ENCODE measurements around the gene CADPS. TPM values are rescaled to one million over a fixed set of nuclear protein-coding genes. Genes with fewer than 3 reads are reported as not detected.

The CADPS gene
- polyA plus RNA-seq, 3 donors: not detected

DNA sequence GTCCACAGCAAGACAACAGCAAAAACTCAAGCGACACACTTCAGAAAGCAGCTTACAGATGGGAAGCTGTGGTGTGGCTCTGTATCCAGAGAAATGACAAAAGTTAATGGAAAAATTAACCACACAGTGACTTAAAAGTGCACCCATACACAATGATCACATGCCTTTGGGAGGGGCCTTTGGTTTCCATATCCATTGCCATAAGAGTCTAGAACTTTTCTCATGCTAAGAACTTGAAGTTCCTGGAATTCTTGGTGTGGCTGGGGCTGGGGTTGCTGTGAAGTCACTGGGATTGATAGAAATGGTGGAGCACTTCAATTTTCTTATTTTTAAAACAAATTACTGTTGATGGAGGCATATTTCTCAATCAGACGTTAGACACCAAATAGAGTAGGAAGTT is 393.3 kb downstream of the CADPS start:
- Histone ChIP-seq H3K9me3 (replicated peaks in 1 of 2; ENCODE audit: control insufficient read depth in 1 of 2, insufficient read depth in 1 of 2, low read length in 2 of 2) (no peaks in the 10 kb centered on the region), H3K36me3 (replicated peaks in 1 of 2; ENCODE audit: control insufficient read depth in 1 of 2, insufficient read depth in 2 of 2, low read length in 2 of 2) (no peaks in the 10 kb centered on the region), H3K27ac (ENCODE audit: low read depth in 1 of 2, low read length in 2 of 2) (no peak overlapping the region), H3K9ac (ENCODE audit: insufficient read depth, low read length, poor library complexity, severe bottlenecking) (no peak overlapping the region), H4K20me1 (ENCODE audit: insufficient read depth, low read length) (no peaks in the 10 kb centered on the region), H2AFZ (ENCODE audit: insufficient read depth, low read depth, low read length, poor library complexity, severe bottlenecking) (no peak overlapping the region), H3K79me2 (ENCODE audit: insufficient read depth, low read length) (no peaks in the 10 kb centered on the region), H3K4me3 (replicated peaks in 1 of 3; ENCODE audit: low read depth in 2 of 3, low read length in 3 of 3) (no peak overlapping the region), H3K4me2 (replicated peaks; ENCODE audit: extremely low read depth, low read length, poor library complexity, severe bottlenecking) (no peak overlapping the region), H3K4me1 (ENCODE audit: control insufficient read depth in 1 of 2, insufficient read depth in 2 of 2, low read length in 2 of 2) (no peaks in the 10 kb centered on the region), H3K27me3 (ENCODE audit: control insufficient read depth in 2 of 2, insufficient read depth in 2 of 2, low read length in 2 of 2) (no peaks in the 10 kb centered on the region)
- H3K9me3 Mint-ChIP-seq: peaks cover 0 to 4% (median 2%) of the 10 kb centered on the region in 7 donors
- H3K27ac Mint-ChIP-seq: no peak overlapping the region
- no CpG with 5 or more reads among the region's 2 CpGs for WGBS (ENCODE audit: insufficient coverage)
- intact Hi-C loops (cut with micrococcal nuclease): no loop called here
- H3K4me1 Mint-ChIP-seq: no peaks in the 10 kb centered on the region
- TF ChIP-seq CTCF (IDR thresholded peaks at IDR 0.05): no peak
- DNase-seq: no peak
- H3K4me3 Mint-ChIP-seq: no peak overlapping the region
- H3K36me3 Mint-ChIP-seq: no peaks in the 10 kb centered on the region
- peaks cover 0 to 4% (median 2%) of the 10 kb centered on the region in 3 donors for H3K27me3 Mint-ChIP-seq (ENCODE audit: low read depth in 3 of 3)

DNA sequence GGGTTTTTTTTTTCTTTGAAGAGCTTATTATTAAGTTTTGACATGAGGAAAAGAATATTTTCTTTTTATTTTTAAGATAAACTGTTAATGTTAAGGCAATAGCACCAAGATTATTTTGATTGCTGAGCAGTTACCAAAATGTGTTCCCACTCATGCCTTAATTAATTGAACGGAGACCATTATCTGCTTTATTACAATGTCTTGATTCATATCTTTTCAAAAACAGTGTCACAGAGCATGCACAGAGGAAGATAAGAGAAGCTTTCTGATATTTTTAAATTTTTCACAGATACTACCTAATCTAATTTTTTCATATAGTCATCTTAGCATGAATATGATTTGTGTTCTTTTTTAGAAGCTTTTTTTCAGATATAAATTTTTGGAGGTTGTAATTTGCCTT is 395.2 kb downstream of the CADPS start:
- no peaks in the 10 kb centered on the region for H3K36me3 ChIP-seq (replicated peaks in 1 of 2; ENCODE audit: control insufficient read depth in 1 of 2, insufficient read depth in 2 of 2, low read length in 2 of 2)
- Mint-ChIP-seq H3K9me3 (peaks cover 0 to 4% (median 0%) of the 10 kb centered on the region in 7 donors), H3K4me1 (no peaks in the 10 kb centered on the region), H3K27ac (no peak overlapping the region), H3K27me3 (ENCODE audit: low read depth in 3 of 3) (peaks cover 2 to 3% (median 2%) of the 10 kb centered on the region in 3 donors), H3K4me3 (no peak overlapping the region), H3K36me3 (no peaks in the 10 kb centered on the region)
- H3K9me3 ChIP-seq (replicated peaks in 1 of 2; ENCODE audit: control insufficient read depth in 1 of 2, insufficient read depth in 1 of 2, low read length in 2 of 2): no peaks in the 10 kb centered on the region
- H2AFZ ChIP-seq (ENCODE audit: insufficient read depth, low read depth, low read length, poor library complexity, severe bottlenecking): no peak overlapping the region
- WGBS (ENCODE audit: insufficient coverage): no CpG with 5 or more reads among the region's 1 CpG
- H4K20me1 ChIP-seq (ENCODE audit: insufficient read depth, low read length): no peaks in the 10 kb centered on the region
- no peak overlapping the region for H3K4me2 ChIP-seq (replicated peaks; ENCODE audit: extremely low read depth, low read length, poor library complexity, severe bottlenecking)
- H3K79me2 ChIP-seq (ENCODE audit: insufficient read depth, low read length): no peaks in the 10 kb centered on the region
- intact Hi-C loops (cut with micrococcal nuclease): no loop called here
- no peak for DNase-seq
- TF ChIP-seq CTCF (IDR thresholded peaks at IDR 0.05): no peak
- H3K4me3 ChIP-seq (replicated peaks in 1 of 3; ENCODE audit: low read depth in 2 of 3, low read length in 3 of 3): no peak overlapping the region
- no peaks in the 10 kb centered on the region for H3K27me3 ChIP-seq (ENCODE audit: control insufficient read depth in 2 of 2, insufficient read depth in 2 of 2, low read length in 2 of 2)
- H3K9ac ChIP-seq (ENCODE audit: insufficient read depth, low read length, poor library complexity, severe bottlenecking): no peak overlapping the region
- H3K27ac ChIP-seq (ENCODE audit: low read depth in 1 of 2, low read length in 2 of 2): no peak overlapping the region
- no peaks in the 10 kb centered on the region for H3K4me1 ChIP-seq (ENCODE audit: control insufficient read depth in 1 of 2, insufficient read depth in 2 of 2, low read length in 2 of 2)
